HFF-Myc (cell line): ENCODE results near the gene KREMEN1.

ENCODE experiments used
- DNase-seq: peaks from one replicate; pipeline ENCODE4 v3.0.0-alpha.2; 2011; ENCODE audit warnings: low read depth; ENCODE audit errors: extremely low read depth
- H3K4me3 ChIP-seq: replicated peaks from 2 replicates; pipeline ENCODE4 v1.5.1; 2011; ENCODE audit warnings: low read depth, mild to moderate bottlenecking, control low read depth, low read length
- CTCF ChIP-seq: IDR thresholded peaks from 2 replicates; pipeline ENCODE4 v1.5.1; 2012; ENCODE audit warnings: mild to moderate bottlenecking, low read depth, low read length, control low read depth; ENCODE audit errors: missing control alignments

KREMEN1 gene

GRCh38 chr22:29202212-29203192, 129.7 kb downstream of the KREMEN1 start:
- no peak overlapping the region for H3K4me3 ChIP-seq
- TF ChIP-seq CTCF: no peak
- no peak for DNase-seq

DNA sequence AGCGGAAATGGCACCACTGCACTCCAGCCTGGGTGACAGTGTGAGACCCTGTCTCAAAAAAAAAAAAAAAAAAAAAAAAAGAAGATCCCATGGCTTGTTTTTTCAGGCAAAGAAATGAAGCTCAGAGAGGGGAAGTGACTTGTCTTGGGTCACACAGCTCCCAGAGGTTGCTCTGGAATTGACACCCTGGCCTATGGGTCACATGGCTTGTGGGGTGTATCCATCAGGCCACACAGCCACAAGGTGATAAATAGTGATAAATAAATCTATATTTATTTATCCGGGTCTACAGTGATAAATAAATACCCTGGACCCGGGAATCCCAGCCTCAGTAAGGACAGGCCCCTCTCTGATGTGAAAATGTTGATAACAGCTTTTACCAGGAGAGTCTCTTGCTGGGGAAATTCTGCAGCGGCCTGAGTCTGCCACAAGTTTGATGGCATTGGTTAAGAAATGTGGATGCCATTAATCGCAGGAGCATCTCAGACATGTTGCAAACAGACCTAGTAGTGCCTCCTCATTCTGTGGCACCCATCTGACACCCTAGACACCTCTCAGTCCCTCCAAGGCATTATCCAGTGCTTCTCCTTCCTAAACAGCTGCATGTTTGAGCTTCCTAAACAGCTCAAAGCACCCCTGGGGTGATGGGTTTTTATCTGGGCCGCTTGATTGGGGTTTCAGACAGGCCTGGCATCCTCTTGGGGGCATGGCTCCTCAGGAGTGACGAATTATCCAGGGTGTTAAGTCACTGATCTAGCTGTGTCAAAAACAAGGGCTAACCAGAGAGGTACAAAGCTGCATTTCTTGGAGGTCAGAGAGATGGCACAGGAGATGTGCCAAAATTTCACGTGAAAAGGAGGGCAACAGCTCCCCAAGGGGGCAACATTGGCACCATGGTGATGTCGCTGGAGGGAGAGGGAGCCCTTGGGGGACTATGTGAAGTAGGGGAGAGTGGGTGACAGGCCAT, 130.9 kb downstream of the KREMEN1 start:
- no peak overlapping the region for H3K4me3 ChIP-seq
- DNase-seq: no peak

DNA sequence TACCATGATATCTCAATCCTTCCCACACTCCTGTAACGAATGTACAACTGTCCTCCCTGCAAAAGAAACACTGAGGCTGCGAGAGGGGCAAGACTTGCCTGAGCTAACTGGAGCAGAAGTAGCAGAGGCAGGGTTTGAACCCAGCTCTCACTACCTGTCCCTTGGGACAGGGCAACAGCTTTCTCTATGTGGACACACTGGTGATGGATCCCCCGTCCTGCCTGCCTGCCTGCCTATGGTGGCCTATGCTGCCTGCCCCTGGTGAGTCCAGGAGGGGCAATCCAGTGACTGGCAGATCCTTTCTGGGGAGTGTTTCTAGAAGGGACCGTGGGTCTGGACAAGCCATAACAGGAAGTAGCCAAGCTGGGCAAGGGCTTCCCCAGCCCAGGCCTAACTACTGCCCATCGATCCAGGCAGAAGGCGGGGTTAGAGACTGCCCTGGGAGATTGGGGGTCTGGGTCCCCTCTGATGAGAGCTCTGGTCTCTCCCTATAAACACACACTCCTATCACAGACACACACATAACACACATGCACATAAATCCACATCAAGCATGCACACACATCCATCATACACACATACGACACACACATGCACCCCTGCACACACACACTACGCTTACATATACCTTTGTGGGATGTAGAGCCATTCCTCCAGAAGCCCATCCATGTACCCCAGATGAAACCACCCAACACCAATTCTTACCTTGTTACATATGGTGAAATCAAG, 131.8 kb downstream of the KREMEN1 start:
- no peak for DNase-seq
- H3K4me3 ChIP-seq: no peak overlapping the region
- no peak for TF ChIP-seq CTCF

More for the DNA sequence above, 130.9 kb downstream of the KREMEN1 start:
- TF ChIP-seq CTCF: no peak

- no peak for TF ChIP-seq CTCF
- no peak for DNase-seq
- H3K4me3 ChIP-seq: peak overlapping the region; percentile 37
Measured at GRCh38 chr22:29205252-29205593, 132.4 kb downstream of the KREMEN1 start.

- DNase-seq: no peak
- H3K4me3 ChIP-seq: peak within 1 kb of the TSS; percentile 50
- TF ChIP-seq CTCF: no peak
Measured at GRCh38 chr22:29205594-29206371, 132.9 kb downstream of the KREMEN1 start, which contains the start of gene EMID1. Gene EMID1 (plus strand): TSS chr22:29205896. CDS start chr22:29206039, 143 bp downstream.
